ENCODE results near the gene OR52K2. TPM values are rescaled to one million over a fixed set of nuclear protein-coding genes. Genes with fewer than 3 reads are reported as not detected.

The OR52K2 gene
- polyA plus RNA-seq, 2 of the 4 experiments (the other 2 are of a cell fraction) = not detected

GRCh38 chr11:4443232-4443891 lies 5.7 kb upstream of the OR52K2 start:
- Histone ChIP-seq H3K9me3 (no peaks in the 10 kb centered on the region), H3K27ac (no peak overlapping the region), H3K4me3 (no peak overlapping the region), H3K4me2 (no peak overlapping the region), H3K4me1 (no peaks in the 10 kb centered on the region)
- 8% methylated on average over 3 of the region's 3 CpGs for WGBS (ENCODE audit: missing lambda C conversion rate)
- ATAC-seq (no peak), FAIRE-seq (no peak), DNase-seq (ENCODE audit: low read depth in 1 of 2, low spot score in 1 of 2) (no peak)
- POLR2A ChIA-PET = no interaction called here
- CTCF ChIA-PET = interaction anchor here (2.2 kb wide), 1 partner anchor 50 kb away, joined by 6 read pairs; no protein-coding TSS in a partner anchor
- TF ChIP-seq ESRRA (IDR thresholded peaks at IDR 0.05; ENCODE audit: borderline replicate concordance, low read length) (no peak), BCL3 (IDR thresholded peaks at IDR 0.05) (no peak), FOSB (CRISPR knock-in tag; IDR thresholded peaks at IDR 0.05) (no peak), MAX (IDR thresholded peaks at IDR 0.05) (no peak), HOXB5 (CRISPR knock-in tag; IDR thresholded peaks at IDR 0.05) (no peak), ZC3H11A (IDR thresholded peaks at IDR 0.05) (no peak), FOSL2 (IDR thresholded peaks at IDR 0.05) (no peak), FOSL2 (CRISPR knock-in tag; IDR thresholded peaks at IDR 0.05) (no peak), POLR2AphosphoS2 (conservative IDR thresholded peaks at IDR 0.05; ENCODE audit: low read length) (no peak)

DNA sequence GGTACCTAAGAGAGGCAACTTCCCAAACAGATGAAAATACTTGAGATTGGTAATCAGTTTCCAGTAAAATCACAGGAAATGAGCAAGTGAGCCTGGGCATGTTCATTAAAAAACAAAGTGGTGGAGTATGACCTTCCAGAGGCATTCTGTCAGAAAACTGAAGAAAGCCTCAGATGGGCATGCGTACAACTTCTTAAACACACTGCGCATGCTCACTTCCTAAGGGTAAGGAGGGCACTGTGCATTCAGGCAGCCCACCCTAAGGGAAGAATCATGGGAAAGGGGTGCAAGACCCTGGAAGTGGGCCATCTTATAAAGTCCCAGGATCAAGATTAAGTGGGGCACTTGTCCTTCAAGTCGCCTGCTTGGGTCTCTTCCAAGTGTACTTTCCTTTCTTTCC lies 4.0 kb downstream of the OR52K2 start:
- FAIRE-seq (no peak), DNase-seq (ENCODE audit: low read depth in 1 of 2, low spot score in 1 of 2) (no peak), ATAC-seq (no peak)
- Histone ChIP-seq H3K27ac (no peak overlapping the region), H3K4me3 (no peak overlapping the region), H3K4me2 (no peak overlapping the region), H3K9me3 (no peaks in the 10 kb centered on the region), H3K4me1 (no peaks in the 10 kb centered on the region)
- no peak for TF ChIP-seq CTCF (IDR thresholded peaks at IDR 0.05)
- TF ChIP-seq ZC3H11A (IDR thresholded peaks at IDR 0.05) = no peak
- no peak for TF ChIP-seq FOSB (CRISPR knock-in tag; IDR thresholded peaks at IDR 0.05)
- no peak for TF ChIP-seq USF2 (IDR thresholded peaks at IDR 0.05)
- TF ChIP-seq GATA3 (IDR thresholded peaks at IDR 0.05; ENCODE audit: borderline replicate concordance) = no peak
- no peak for TF ChIP-seq KDM1A (IDR thresholded peaks at IDR 0.05; ENCODE audit: low read depth)
- no peak for TF ChIP-seq NPAS2 (CRISPR knock-in tag; IDR thresholded peaks at IDR 0.05; ENCODE audit: borderline replicate concordance)
- TF ChIP-seq CHD4 (IDR thresholded peaks at IDR 0.05; ENCODE audit: borderline replicate concordance) = no peak
- TF ChIP-seq, protein P1, sequence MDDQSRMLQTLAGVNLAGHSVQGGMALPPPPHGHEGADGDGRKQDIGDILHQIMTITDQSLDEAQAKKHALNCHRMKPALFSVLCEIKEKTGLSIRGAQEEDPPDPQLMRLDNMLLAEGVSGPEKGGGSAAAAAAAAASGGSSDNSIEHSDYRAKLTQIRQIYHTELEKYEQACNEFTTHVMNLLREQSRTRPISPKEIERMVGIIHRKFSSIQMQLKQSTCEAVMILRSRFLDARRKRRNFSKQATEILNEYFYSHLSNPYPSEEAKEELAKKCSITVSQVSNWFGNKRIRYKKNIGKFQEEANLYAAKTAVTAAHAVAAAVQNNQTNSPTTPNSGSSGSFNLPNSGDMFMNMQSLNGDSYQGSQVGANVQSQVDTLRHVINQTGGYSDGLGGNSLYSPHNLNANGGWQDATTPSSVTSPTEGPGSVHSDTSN (IDR thresholded peaks at IDR 0.05) = no peak
- TF ChIP-seq KDM5A (IDR thresholded peaks at IDR 0.05) = no peak
- TF ChIP-seq HOXB13 (CRISPR knock-in tag; IDR thresholded peaks at IDR 0.05; ENCODE audit: low read depth) = no peak
- TF ChIP-seq, protein P2, sequence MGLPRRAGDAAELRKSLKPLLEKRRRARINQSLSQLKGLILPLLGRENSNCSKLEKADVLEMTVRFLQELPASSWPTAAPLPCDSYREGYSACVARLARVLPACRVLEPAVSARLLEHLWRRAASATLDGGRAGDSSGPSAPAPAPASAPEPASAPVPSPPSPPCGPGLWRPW (IDR thresholded peaks at IDR 0.05) = no peak
- TF ChIP-seq RAD21 (conservative IDR thresholded peaks at IDR 0.05 in 1 of 2, IDR thresholded peaks at IDR 0.05 in 1 of 2) = no peak
- TF ChIP-seq, protein P3, sequence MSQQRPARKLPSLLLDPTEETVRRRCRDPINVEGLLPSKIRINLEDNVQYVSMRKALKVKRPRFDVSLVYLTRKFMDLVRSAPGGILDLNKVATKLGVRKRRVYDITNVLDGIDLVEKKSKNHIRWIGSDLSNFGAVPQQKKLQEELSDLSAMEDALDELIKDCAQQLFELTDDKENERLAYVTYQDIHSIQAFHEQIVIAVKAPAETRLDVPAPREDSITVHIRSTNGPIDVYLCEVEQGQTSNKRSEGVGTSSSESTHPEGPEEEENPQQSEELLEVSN (IDR thresholded peaks at IDR 0.05; ENCODE audit: borderline replicate concordance, low read depth) = no peak
- TF ChIP-seq RCOR1 (IDR thresholded peaks at IDR 0.05; ENCODE audit: low read depth, low read length) = no peak
- ChIA-PET CTCF (no interaction called here), POLR2A (no interaction called here)
- 61% methylated on average over 3 of the region's 3 CpGs for WGBS (ENCODE audit: missing lambda C conversion rate)
